GM21576 (cell line): Measurements from ENCODE around the gene TOMM40L.
A peak's percentile ranks its signal among the peaks of the same experiment; 100 is the strongest.

Source experiments
- ATAC-seq: cut with Tn5 transposase; IDR thresholded peaks from one replicate; pipeline ENCODE4 v1.9.1; 2021; ENCODE audit warnings: mild to moderate bottlenecking, moderate library complexity; ENCODE audit not compliant: unreplicated experiment

TOMM40L gene

DNA sequence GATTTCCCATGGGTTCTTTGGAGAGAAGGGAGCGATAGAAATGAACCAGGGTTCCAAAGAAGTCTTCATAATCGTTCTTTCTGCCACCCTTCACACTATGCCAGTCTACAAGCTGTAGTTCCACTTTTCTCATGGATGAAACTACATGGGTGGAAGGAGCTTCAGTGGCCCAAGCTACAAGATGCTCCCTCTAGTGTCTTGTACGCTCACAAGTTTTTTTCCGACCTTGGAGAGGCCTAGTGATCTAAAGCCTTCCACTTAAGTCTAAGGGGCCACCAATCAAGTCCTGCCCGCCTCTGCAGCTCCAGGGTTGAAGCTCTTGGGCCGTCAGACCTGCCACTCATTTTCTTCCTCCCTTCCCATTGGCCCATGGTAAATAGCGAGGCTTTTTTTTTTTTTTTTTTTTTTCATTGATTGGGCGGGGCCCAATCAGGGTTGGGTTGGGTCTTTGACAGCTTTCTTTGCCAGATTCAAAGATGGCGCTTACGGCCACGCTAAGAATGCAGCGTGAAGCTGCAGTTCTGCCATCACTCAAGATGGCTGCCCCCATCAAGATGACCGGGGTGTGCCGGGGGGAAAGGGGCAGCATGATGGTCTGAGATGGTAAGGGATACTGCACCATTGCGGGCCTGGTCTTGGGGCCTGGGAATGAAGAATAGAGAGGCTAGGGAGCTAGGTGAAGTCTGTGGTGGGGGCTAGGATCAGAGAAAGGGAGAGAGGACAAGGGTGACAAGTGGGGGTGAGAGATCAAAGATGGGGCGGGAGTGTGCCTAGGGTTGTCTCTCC is at the start of gene TOMM40L:
TOMM40L (plus strand) TSS at position 527 of the 786 bp plus-strand sequence. CDS start 430 bp downstream, outside the sequence.
- peak; percentile 95 for ATAC-seq

DNA sequence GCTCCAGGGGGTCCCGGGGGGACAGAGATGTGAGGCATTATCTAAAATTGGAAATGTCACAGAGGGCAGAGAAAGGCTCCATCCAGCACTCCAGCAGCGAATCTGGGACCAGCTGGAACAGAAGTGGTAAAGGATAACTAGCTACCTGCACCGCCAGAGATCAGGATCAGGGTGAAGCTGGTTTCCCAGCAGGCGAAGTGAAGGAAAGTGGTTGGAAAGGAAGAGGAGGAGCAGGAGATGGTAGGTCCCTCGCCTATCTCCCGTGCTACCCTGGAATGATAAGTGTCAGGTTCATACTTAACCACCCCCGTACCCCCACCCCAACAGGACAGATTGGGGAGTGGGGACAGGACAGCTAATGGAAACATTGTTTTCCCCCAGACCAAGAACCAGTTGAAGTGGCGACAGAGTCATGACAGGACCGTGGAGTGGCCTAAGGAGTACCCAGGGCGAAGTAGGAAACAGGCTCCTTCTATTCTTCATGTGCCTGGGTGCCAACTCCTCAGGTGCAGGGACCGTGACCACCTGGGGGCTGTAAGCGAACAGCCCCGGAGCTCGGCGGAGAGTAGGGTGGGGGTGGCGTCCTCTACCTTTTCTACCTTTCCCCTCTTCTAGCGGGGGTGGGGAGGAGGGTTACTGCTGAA is 49.3 kb upstream of the TOMM40L start:
- no peak for ATAC-seq

DNA sequence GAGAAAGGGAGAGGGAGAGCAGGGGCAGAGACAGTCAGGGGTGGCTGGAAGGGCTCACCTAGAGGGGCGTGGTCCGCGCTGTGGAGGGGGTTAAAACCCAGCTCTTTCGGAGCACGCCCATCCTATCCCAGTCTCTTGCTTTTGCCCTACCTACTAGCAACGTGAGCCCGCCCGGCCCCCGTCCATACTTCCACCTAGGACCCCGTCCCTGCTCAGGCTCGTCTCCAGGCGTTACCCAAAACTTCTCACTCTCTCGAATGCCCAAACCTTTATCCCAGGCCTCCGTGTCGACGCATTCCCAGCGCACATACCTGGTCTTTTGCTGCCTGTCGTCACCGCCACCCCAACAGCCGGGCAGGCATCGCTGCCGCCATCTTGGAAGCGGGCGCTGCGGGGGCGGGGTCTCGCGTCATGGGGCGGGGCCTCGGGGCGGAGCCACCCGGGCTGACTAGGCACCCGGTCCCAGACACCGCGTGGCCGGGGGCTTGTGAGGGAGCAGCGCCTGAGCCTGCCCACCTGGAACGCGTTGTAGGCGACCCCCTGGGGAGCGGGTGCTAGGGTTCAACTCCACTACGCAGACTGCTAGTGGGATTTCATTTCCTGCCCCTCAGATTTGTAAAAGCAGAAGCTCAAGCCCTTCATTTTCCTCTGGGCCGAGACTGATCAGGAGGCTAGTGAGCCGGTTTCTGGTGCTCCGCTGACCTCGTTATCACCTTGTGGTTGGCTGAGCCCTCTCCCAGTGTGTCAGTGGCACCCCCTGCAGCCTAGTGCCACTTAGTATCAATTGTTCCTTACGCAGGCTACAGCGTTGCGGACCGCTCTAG is 48.5 kb upstream of the TOMM40L start, which contains the start of gene B4GALT3:
B4GALT3 (minus strand) TSS at position 396 of the 824 bp plus-strand sequence. CDS start 1,447 bp downstream, outside the sequence.
- peak; percentile 72 for ATAC-seq

DNA sequence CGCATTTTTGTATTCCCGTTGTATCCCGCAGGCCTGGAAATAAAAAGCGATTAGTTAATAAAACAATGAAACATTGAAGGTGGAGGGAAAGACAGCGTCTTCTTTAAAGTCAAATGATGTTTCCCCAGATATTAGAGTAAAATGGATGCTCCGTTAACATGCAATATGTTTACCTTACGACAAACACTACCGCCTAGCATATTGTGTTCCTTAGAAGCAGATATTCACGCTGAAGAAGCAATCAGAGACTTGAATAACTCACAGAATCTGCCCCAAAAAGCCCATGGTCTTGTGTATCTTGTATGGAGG is 48.0 kb upstream of the TOMM40L start:
- no peak for ATAC-seq

DNA sequence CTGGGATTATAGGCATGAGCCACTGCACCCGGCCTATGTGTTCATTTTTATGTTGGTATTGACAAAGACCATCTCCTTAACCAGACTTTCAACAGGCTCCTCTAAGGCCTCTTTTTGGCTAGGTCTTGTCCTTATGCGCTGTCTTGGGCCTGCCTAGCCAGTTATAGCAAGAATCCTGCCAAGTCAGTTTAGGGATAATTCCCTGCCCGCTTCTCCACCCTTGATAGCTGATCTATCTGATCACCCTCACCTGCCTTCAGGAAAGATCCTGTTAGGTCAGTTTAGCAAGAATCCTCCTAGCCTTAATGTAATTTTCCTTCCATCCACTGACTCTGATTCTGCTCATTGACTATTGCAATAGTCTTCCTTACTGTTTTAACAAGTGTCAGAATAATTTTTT is 46.2 kb upstream of the TOMM40L start:
- ATAC-seq, result no peak

DNA sequence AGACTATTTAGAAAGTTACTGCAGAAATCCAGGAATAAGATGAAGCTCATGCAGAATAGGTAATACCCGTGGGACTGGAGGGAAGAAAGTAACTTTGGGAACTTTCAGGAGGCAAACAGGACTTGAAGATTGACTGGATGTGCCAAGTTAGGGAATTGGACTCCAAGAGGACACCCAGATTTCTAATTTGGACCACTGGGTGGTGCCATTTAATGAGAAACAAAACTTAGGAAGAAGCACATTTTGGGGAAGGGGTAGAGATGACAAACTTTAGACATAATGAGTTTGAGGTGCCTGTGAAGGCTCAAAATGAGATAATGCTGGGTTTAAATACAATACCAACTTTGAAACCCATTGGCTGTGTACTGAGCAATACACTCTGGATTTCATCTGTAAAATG is 45.2 kb upstream of the TOMM40L start:
- no peak for ATAC-seq

DNA sequence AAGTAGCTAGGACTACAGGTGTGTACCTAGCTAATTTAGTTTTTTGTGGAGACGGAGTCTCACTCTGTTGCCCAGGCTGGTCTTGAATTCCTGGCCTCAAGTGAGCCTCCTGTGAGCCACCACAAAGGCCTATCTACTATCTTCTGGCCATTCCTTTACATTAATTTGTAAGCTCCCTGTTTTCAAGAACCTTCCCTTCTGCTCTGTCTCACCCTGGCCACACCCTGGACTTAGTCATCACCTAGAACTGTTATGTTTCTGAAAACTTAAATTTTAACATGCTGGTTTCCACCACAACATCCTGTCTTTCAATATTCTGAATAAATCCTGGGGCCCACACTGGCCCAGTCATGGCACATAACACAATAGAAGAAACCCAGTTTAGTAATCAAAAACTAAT is 43.6 kb upstream of the TOMM40L start:
- peak; percentile 43 for ATAC-seq

DNA sequence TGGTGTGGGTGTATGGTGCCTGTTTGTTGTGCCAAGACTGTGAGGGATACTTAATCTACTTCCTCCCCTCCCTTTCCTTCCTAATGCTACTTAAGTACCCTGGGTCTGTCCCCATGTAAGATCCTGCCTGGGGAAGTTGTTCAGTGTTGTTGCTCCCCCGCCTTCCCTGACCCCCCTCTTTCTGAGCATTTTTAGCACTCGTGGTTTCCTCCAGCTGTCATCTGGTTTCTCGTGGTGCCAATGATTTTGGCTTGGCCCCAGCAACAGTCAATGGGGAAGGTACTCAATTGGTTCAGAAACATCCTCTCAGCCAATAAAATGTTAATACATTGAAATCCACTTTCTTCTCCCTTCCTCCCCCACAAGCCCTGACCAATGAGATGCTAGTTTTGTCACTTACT is 40.6 kb upstream of the TOMM40L start:
- ATAC-seq, result peak; percentile 63

DNA sequence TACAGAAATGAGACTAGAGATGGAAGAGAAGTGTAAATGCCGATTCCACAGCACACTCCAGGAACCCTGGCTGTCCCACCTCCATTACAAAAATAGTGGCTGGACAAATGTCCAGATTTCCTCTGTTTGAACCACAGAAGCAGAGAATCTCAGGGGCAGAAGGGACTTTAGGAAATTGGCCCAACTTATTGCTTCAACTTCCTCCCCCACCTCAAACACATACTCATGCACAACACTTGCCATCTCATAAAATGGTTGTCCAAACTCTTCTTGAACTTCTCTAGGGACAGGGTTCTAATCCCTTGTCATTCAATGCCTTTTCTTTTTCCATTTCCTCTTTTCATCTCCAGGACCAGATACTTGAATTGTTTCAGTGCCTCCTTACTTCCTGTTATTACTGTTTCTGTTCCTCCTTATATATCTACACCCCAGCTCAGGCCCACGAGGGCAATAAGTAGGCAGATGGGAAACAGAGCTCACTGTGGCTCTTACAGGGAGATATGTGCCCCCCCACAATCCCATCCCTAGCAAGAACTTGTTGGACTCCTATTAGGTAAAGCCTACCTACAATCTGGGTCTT is 40.0 kb upstream of the TOMM40L start:
- ATAC-seq, result no peak

DNA sequence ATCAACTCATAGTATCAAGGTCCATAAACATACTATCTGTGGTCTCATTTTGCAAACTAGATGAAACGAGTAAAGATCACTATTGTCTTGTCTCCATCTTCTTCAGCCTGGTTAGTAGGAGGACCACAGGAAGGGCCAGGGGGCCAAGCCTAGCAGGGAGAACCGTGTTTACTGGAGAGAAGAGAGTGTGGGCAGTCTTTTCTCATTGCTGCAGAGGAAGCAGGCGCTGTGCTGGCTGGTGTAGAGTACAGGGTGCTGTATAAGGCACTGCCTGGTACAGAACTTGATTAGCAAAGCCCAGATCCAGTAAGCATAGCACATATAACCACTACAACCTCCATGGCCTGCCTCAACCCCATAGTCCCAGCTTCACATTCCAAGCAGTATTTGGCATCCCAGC is 38.5 kb upstream of the TOMM40L start:
- ATAC-seq, result no peak

DNA sequence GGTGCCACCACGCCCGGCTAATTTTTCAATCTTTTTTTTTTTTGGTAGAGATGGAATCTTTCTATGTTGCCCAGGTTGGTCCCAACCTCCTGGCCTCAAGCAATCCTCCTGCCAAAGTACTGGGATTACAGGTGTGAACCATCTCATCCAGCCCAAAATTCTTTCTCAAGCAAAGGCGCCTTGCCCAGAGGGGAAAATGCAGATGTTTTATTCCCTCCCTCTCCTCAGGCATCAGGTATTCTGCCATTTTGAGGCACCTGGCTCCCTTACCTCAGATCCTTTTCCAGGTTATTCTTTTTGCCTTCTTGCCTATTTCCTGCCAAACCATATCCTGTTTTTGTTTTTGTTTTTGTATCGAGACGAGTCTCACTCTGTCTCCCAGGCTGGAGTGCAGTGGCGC is 37.5 kb upstream of the TOMM40L start:
- no peak for ATAC-seq

DNA sequence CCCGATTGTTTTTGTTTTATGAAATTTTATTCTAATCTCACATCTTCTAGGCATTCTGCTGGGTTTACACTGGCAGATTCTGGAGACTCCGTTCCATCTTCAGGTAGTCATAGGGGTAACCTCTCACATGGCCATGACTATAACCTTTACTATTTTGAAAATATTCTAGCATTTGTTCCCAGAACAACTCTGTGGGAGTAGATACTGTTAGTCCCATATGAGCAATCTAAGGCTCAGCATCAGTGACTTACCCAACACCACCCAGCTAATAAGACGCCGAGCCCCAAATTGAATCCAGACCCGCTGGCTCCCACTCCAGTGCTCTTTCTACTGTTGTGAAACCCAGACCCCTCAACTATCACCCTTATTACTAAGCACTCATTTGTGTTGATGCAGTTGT is 36.8 kb upstream of the TOMM40L start:
- no peak for ATAC-seq

DNA sequence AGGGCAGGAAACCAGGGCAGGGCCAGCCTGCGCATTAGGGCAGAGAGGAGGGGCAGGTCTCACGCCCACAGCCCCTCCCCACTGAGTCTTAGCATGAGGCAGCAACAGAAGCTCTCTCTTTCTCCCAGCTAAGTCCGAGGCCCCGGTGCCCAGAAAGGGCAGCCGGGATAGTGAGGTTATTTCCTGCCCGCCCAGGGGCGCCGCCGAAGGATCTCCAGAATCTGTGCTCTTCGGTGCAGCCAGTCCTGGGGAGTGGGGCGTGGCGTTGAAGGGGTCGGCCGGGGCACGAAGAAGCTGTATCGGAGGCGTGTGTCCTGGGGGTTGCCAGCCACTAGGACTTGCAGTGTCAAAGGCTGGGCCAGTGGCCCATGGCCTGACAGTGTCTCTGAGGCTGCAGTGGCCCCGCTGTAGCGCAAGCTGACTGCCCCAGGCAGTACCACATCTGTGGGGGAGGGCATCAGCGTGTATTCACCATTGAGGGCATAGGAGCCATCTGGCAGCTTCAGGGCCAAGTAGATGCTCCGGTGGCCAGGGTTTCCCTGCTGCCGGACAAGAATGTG is 34.8 kb upstream of the TOMM40L start:
- no peak for ATAC-seq

DNA sequence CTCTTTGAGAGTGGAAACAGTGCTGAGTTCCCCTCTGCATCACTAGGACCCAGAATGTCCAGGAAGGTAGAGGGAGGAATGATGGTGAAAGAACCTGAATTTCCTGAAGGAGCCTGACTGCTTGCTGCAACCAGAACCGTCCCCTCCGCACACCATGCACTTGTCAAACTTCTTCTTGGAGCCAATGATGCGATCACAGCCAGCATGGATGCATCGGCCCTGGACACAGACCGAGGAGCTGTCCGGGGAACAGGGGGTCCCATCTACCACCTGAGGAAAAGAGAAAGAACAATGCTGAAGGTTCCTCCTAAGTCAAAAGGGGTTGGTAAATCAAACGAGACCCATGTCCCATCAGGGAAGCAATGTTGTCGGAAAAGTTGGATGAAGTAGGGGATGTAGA is 33.9 kb upstream of the TOMM40L start:
- ATAC-seq, result no peak

DNA sequence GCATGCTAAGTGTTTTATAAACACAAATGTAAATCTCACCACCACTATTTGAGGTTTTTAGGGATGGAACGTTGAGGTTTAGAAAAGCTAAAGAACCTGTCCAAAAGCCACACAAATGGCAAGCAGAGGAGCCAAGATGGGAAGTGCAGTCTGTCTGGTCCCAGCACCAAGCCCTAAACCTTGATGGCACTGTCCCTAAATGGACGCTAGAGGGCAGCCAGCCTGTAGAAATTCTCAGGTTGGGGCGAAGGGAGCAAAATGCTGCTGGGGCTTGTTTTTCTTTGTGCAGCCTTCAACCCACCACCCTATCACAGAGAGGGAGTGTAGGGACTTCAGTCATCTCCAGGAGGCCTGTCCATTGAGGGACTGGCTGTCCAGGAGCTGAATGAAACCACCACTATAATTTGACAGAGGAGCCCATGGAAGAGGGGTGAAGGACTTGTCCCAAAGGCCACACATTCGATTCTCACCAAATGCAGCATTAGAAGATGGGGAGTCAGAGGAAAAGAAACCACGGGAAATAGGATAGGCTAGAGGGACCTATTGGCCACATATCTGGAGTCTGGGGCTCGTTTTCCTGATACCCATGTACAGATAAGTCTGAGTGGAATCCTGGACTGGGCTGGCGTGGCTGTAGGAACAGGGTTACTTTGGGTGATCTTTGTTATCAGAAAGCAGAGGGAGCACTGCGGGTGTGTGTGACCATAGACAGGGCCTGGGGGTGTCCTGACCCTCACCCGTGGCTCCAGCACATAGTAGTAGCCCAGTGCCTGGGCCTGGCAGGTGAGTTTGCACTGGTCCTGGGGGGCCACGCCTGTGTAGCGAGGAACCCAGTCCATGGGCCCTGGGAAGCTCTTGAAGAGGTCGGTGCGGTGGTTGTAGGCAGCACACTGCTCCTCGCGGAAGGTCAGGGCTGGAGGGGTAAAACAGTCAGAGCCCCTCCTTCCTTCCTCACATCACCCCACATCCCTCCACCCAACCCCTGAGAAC is 33.1 kb upstream of the TOMM40L start:
- ATAC-seq, result peak; percentile 60

DNA sequence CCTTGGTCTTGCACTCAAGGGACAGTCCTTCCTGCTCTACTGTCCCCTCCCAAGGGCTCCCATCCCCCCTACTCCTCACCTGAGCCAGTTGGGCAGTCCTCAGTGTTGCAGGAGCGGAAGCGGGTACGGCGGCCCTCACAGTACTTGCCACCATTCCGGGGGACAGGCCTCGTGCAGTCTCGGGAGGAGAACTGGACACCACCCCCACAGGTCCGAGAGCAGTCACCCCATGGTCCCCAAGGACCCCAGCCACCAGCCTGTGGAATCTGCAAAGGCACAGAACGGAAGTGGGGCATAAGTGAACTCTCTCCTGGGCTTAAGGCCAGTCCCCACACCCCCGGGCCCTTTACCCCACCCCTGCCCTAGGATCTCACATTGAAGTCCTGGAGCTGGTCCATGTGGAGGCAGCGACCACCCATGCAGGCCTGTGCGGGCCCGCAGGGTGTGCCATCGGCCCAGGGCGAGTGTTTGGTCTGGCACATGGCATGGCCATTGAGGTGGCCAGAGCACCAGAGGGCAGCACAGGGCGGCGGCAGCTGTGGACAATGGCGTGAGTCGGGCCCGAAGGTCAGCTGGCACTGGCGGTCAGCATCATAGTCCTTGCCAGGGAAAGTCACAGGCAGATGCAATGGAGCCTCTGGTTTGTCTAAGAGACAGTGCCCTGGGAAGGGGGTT is 32.2 kb upstream of the TOMM40L start:
- ATAC-seq, result no peak

DNA sequence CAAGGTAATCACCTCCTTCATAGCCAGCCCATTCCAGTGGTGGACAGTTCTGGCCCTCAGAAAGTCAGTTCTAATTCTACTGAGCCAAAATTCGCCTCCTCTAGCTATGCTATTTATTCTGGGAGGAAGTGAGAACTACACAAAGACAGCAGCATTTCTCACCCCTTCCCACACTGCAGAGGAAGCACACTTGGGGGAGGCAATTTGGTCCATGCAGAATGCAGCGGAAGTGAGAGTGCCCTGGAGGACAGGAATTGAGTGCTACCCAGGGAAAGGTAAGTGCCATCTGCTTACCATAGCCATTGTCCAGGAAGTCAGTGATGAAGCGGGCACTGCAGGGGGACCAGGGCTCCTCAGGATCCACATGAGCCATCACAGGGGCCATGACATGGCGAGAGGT is 30.7 kb upstream of the TOMM40L start:
- peak; percentile 53 for ATAC-seq

DNA sequence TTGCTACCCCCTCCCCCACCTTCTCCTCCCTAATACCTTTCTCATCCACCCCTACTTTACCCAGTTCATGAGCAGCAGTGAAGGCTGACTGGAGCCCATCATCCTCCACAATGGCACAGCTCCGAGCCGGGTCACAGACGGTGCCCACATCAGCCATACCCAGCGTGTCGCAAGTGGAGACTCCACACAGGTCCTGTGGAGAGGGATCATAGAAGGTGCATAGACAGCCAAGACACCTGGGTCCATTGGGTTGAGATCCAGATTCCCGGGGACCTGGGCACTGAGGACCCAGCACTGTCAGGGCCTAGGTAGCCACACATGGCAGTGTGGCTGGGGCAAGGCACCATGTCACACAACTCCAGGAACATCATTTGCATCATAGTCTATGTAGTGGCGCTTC is 29.7 kb upstream of the TOMM40L start:
- no peak for ATAC-seq
